AG04449 (cell line): ENCODE results near the gene DEPDC4.
"Not testable (repeated sequence)": the region's sequence is repeated elsewhere in the genome, so short reads cannot be mapped to it uniquely, and the experiment has no call there.

Experiments used
- CTCF ChIA-PET: fragments of 350-600 bp; formaldehyde crosslinking; extraction: SDS; loops from one replicate; lab custom pipeline; 2021; ENCODE audit warnings: antibody characterized with exemption; lab: Yijun Ruan, JAX
- POLR2A ChIA-PET: fragments of 400-600, 350-600 bp; formaldehyde crosslinking; extraction: SDS; loops from one replicate; lab custom pipeline; 2020; ENCODE audit warnings: antibody characterized with exemption, inconsistent platforms; lab: Yijun Ruan, JAX
- DNase-seq: peaks from one replicate; pipeline ENCODE4 v3.0.0-alpha.2; 2010; ENCODE audit warnings: low read depth, low spot score
- H3K4me3 ChIP-seq: 2 replicates; pipeline ENCODE4 v1.5.1; 2011; ENCODE audit warnings: low read depth, mild to moderate bottlenecking, control low read depth, low read length
- TF ChIP-seq, protein P1 (sequence below): IDR thresholded peaks from one replicate; pipeline ENCODE4 v1.5.1; 2011; ENCODE audit warnings: mild to moderate bottlenecking, moderate library complexity, low read length, control low read depth, inconsistent platforms; ENCODE audit not compliant: insufficient read depth; ENCODE audit errors: missing control alignments

Gene DEPDC4

DNA sequence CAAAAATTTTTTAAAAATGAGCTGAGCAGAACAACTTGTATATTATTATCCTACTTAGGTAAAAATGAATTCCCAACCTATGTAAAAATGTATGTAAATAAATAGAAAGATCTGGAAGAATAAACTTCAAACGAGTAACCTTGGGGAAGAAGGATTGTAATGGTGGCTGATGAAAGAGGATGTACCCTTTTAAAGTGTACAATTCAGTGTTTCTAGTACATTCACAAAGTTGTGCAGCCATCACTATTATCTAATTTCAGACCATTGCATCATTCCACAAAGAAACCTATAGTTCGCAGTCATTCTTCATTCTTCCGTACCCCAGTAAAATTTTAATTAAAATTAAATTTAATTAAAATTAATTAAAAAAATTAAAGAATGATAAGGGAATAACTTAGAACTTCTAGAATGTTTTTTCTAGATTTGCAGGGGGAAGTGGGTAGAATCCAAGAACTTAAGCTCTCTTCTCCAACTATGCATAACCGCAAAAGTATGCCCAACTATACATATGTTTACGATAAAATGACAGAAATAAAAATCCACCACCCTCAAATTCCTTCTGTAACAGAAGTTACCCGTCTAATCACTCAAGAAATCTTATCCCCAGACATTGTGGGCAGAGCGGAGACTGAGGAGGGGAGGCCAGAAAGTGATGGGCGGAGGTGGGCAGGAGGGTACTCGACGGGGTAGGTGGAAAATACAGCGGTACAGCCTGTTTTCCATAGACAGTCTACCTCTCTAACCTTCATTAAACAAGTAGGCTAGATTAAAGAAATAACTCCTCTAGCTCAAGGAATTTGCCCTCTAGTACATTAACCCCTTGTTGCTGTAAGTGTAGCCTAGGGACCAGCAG lies 921 bp downstream of the DEPDC4 start:
- DNase-seq, result no peak
- TF ChIP-seq, protein P1, sequence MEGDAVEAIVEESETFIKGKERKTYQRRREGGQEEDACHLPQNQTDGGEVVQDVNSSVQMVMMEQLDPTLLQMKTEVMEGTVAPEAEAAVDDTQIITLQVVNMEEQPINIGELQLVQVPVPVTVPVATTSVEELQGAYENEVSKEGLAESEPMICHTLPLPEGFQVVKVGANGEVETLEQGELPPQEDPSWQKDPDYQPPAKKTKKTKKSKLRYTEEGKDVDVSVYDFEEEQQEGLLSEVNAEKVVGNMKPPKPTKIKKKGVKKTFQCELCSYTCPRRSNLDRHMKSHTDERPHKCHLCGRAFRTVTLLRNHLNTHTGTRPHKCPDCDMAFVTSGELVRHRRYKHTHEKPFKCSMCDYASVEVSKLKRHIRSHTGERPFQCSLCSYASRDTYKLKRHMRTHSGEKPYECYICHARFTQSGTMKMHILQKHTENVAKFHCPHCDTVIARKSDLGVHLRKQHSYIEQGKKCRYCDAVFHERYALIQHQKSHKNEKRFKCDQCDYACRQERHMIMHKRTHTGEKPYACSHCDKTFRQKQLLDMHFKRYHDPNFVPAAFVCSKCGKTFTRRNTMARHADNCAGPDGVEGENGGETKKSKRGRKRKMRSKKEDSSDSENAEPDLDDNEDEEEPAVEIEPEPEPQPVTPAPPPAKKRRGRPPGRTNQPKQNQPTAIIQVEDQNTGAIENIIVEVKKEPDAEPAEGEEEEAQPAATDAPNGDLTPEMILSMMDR, result no peak
- peak overlapping the region; percentile 95 for H3K4me3 ChIP-seq
- POLR2A ChIA-PET, result interaction anchor here (1.5 kb wide), 1 partner anchor 31 kb away, joined by 3 read pairs; no protein-coding TSS in a partner anchor
- CTCF ChIA-PET, result interaction anchor here (1.3 kb wide), 1 partner anchor 10 kb away, joined by 3 read pairs; no protein-coding TSS in a partner anchor

DNA sequence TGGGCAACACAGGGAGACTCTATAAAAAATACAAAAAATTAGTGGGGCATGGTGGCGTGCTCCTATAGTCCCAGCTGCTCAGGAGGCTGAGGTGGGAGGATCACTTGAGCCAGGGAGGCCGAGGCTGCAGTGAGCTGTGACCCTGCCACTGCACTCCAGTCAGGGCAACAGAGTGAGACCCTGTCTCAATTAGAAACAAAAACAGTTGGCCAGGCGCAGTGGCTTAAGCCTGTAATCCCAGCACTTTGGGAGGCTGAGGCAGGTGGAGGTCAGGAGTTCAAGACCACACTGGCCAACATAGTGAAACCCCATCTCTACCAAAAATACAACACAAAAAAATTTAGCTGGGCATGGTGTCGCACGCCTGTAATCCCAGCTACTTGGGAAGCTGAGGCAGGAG lies 1.8 kb downstream of the DEPDC4 start:
- CTCF ChIA-PET, H3K4me3 ChIP-seq, POLR2A ChIA-PET, DNase-seq: not testable (repeated sequence)

DNA sequence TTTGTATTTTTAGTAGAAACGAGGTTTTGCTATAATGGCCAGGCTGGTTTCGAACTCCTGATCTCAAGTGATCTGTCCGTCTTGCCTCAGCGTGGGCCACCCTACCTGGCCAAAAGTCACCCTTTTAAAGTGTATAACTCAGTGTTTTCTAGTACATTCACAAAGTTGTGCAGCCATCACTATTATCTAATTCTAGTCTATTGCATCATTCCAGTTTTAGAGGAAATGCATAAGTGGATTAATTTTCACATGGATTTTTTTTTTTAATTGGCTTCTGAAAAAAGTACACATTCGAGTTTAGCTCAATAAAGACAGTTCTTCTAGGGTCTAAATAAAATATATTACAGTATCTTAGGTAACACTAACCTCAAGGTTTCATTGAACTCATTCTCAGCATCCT lies 3.7 kb downstream of the DEPDC4 start:
- POLR2A ChIA-PET, result no interaction called here
- no peak overlapping the region for H3K4me3 ChIP-seq
- CTCF ChIA-PET, result no interaction called here
- DNase-seq, result no peak
- TF ChIP-seq, protein P1, result no peak

DNA sequence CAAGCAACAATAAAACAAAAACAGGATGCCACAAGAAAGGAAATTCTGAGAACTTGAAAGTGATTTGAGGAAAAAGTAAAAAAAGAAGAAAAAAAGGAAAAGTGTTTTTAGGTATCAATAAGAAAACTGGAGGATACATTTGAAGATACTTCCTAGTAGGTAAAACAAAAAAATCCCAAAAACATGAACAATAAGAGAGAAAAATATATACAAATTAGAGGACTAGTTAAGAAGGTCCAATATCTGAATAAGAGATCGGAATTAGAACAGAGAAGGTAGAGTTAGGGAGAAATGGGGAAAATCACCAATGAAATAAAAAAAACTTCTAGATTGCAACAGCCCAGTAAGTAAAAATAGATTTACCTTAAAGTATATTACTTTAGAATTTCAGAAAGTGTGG lies 8.8 kb downstream of the DEPDC4 start:
- ChIA-PET POLR2A (no interaction called here), CTCF (interaction anchor here (1.3 kb wide), 1 partner anchor 23 kb away, joined by 4 read pairs; no protein-coding TSS in a partner anchor)
- no peak overlapping the region for H3K4me3 ChIP-seq
- TF ChIP-seq, protein P1, result no peak
- no peak for DNase-seq

DNA sequence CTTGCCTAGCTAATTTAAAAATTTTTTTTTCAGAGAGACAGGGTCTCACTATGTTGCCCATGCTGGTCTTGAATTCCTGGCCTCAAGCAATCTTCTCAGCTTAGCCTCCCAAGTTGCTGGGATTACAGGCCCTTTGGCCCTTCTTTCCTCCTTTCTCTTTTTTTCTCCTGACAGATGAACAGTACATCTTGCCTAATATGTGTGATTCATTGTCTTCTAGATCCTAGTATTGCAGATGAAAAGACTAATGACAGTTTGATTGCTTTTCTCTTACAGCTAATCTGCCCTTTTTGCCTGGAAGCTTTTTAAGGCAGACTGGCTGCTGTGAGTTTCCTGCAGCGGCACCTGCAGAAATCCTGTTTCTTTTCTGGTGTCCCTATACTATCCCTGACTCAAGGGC lies 12.0 kb downstream of the DEPDC4 start:
- no peak overlapping the region for H3K4me3 ChIP-seq
- ChIA-PET POLR2A (no interaction called here), CTCF (interaction anchor here (1.1 kb wide), 1 partner anchor 300 kb away, joined by 3 read pairs; no protein-coding TSS in a partner anchor)
- TF ChIP-seq, protein P1, result no peak
- DNase-seq, result no peak

DNA sequence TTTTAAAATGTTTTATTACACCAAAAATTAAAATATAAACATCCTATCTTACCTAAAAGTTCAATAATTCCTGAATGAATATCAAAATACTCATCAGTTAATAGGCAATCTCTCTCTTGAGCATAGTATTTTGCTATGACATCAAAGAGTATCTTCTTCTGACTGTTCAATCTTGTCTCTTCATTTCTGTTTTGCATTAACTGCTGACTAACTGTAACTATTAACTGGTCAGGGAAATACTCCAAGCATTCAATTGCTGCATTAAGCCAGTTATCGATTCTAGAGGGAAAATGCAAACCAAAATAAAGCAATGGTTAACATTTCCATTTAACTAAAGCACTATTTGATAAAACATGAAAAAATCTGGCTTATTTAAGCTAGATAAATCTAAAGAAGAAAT lies 13.4 kb downstream of the DEPDC4 start:
- ChIA-PET CTCF (no interaction called here), POLR2A (no interaction called here)
- TF ChIP-seq, protein P1, result no peak
- no peak overlapping the region for H3K4me3 ChIP-seq
- DNase-seq, result no peak
